GM18508 (cell line): ENCODE measurements around the gene TAF1B.

Source experiments
- ATAC-seq: cut with Tn5 transposase; IDR thresholded peaks from one replicate; pipeline ENCODE4 v1.9.1; 2021; ENCODE audit warnings: moderate number of reproducible peaks; ENCODE audit not compliant: insufficient read depth, unreplicated experiment

TAF1B gene

GRCh38 chr2:9807555-9808305, 35.5 kb upstream of the TAF1B start:
- ATAC-seq: no peak

GRCh38 chr2:9808334-9809063, 34.8 kb upstream of the TAF1B start:
- ATAC-seq: no peak

GRCh38 chr2:9809064-9809356, 34.3 kb upstream of the TAF1B start:
- ATAC-seq: no peak

- ATAC-seq: no peak
Observed at GRCh38 chr2:9809448-9810088, 33.7 kb upstream of the TAF1B start.

GRCh38 chr2:9811216-9811615, 32.1 kb upstream of the TAF1B start:
- ATAC-seq: no peak

- no peak for ATAC-seq
Observed at GRCh38 chr2:9811679-9812511, 31.4 kb upstream of the TAF1B start.

- ATAC-seq: no peak
Observed at GRCh38 chr2:9812945-9813311, 30.3 kb upstream of the TAF1B start.

GRCh38 chr2:9813312-9814128, 29.8 kb upstream of the TAF1B start:
- no peak for ATAC-seq

- ATAC-seq: no peak
Observed at GRCh38 chr2:9814129-9814868, 29.0 kb upstream of the TAF1B start.

GRCh38 chr2:9815076-9815475, 28.2 kb upstream of the TAF1B start:
- ATAC-seq: no peak

GRCh38 chr2:9815844-9816279, 27.4 kb upstream of the TAF1B start:
- ATAC-seq: no peak

- no peak for ATAC-seq
Observed at GRCh38 chr2:9818097-9818496, 25.2 kb upstream of the TAF1B start.

GRCh38 chr2:9819551-9819950, 23.7 kb upstream of the TAF1B start:
- ATAC-seq: no peak

GRCh38 chr2:9820020-9820973, 23.0 kb upstream of the TAF1B start:
- no peak for ATAC-seq

GRCh38 chr2:9821805-9822445, 21.3 kb upstream of the TAF1B start:
- ATAC-seq: no peak

- no peak for ATAC-seq
Observed at GRCh38 chr2:9824441-9824840, 18.8 kb upstream of the TAF1B start.

- no peak for ATAC-seq
Observed at GRCh38 chr2:9824956-9825720, 18.1 kb upstream of the TAF1B start.
